K562 (cell line): Measurements from ENCODE around the gene RIC3. TPM values are rescaled to one million over a fixed set of nuclear protein-coding genes. Genes with fewer than 3 reads are reported as not detected.
A peak's percentile ranks its signal among the peaks of the same experiment; 100 is the strongest.

Experiments used
- ATAC-seq: fragments of 200-7000 bp; cut with Tn5 transposase; 3 replicates; pipeline ENCODE4 v1.9.1; 2020; ENCODE audit warnings: moderate library complexity
- Bru-seq: library from RNA; stranded (reverse); fragments of 400-500 nt; gene quantifications from one replicate; lab custom pipeline; 2021; lab: Mats Ljungman, UMichigan
- BruChase-seq, 2 experiments: library from RNA; stranded (reverse); fragments of 400-500 nt; gene quantifications; one replicate each; lab custom pipeline; 2021; lab: Mats Ljungman, UMichigan
- BruUV-seq: library from RNA; stranded (reverse); fragments of 400-500 nt; replicated peaks from 2 replicates; lab custom pipeline; 2021; lab: Mats Ljungman, UMichigan
- CTCF ChIA-PET: fragments of 300-600 bp; formaldehyde crosslinking; extraction: SDS; loops from one replicate; lab custom pipeline; 2021; ENCODE audit warnings: low intra/inter-chr PET ratio; lab: Yijun Ruan, JAX
- POLR2A ChIA-PET: fragments of 300-600, 350-650 bp; sonication (Branson Sonifier 250); formaldehyde crosslinking; extraction: SDS; loops from one replicate; lab custom pipeline; 2021; ENCODE audit warnings: antibody characterized with exemption, inconsistent platforms; lab: Yijun Ruan, JAX
- DNase-seq, 4 experiments: peaks; one replicate each; pipeline versions ENCODE4 v3.0.0 to v3.0.0-alpha.2; 2011 to 2018; ENCODE audit warnings: low spot score in 3 of 4, mixed read lengths in 3 of 4; ENCODE audit errors: extremely low read depth in 1 of 4
- FAIRE-seq: peaks from 2 replicates; lab custom pipeline; 2011; peaks lifted over from hg19 to GRCh38; lab: Jason Lieb, UNC
- H2AFZ ChIP-seq: 2 replicates; pipeline ENCODE4 v1.6.0; 2011; ENCODE audit warnings: low read depth, low read length, control low read depth, inconsistent platforms
- H3K27ac ChIP-seq: fragments of 200-600 bp; 3 replicates; pipeline ENCODE4 v1.8.0; 2011; ENCODE audit warnings: low read depth, mild to moderate bottlenecking, control low read depth, inconsistent platforms, low read length, moderate library complexity, mixed read lengths; ENCODE audit errors: extremely low read depth
- H3K27me3 ChIP-seq, 2 experiments: fragments of 300-600 bp in 1 of 2; 2 replicates in 1 of 2; 3 replicates in 1 of 2; pipeline versions ENCODE4 v1.6.0 to v1.8.0; 2011; ENCODE audit warnings: inconsistent platforms in 2 of 2, low read length in 2 of 2, mild to moderate bottlenecking in 1 of 2, mixed read lengths in 1 of 2, moderate library complexity in 1 of 2; ENCODE audit not compliant: control insufficient read depth in 2 of 2, insufficient read depth in 2 of 2
- H3K36me3 ChIP-seq: fragments of 300-600 bp; 3 replicates; pipeline ENCODE4 v1.8.0; 2011; ENCODE audit warnings: mild to moderate bottlenecking, low read length, inconsistent platforms; ENCODE audit not compliant: control insufficient read depth, insufficient read depth
- H3K4me1 ChIP-seq, 2 experiments: fragments of 200-600 bp in 1 of 2; replicated peaks in 1 of 2; 2 replicates in 1 of 2; 3 replicates in 1 of 2; pipeline versions ENCODE4 v1.5.1 to v1.8.0; 2011; ENCODE audit warnings: inconsistent platforms in 2 of 2, low read length in 2 of 2, mild to moderate bottlenecking in 1 of 2, mixed read lengths in 1 of 2, moderate library complexity in 1 of 2; ENCODE audit not compliant: control insufficient read depth in 2 of 2, insufficient read depth in 2 of 2
- H3K4me2 ChIP-seq: 2 replicates; pipeline ENCODE4 v1.6.1; 2011; ENCODE audit warnings: low read length, control low read depth, inconsistent platforms, mixed read lengths; ENCODE audit not compliant: insufficient read depth
- H3K4me3 ChIP-seq: fragments of 200-600 bp; sonication (generic), shearing (Covaris generic); 2 replicates; pipeline ENCODE4 v1.5.1; 2016; ENCODE audit warnings: control low read depth, inconsistent platforms
- H3K79me2 ChIP-seq: fragments of 200-600 bp; 3 replicates; pipeline ENCODE4 v1.8.0; 2011; ENCODE audit warnings: low read length, inconsistent platforms; ENCODE audit not compliant: control insufficient read depth, insufficient read depth
- H3K9ac ChIP-seq, 2 experiments: 2 replicates each; pipeline versions ENCODE4 v1.6.0 to v1.6.1; 2011; ENCODE audit warnings: low read depth in 2 of 2, low read length in 2 of 2, control low read depth in 1 of 2, inconsistent platforms in 1 of 2, mild to moderate bottlenecking in 1 of 2, mixed read lengths in 1 of 2; ENCODE audit not compliant: insufficient read depth in 1 of 2
- H3K9me1 ChIP-seq: one replicate; pipeline ENCODE4 v1.6.0; 2011; ENCODE audit warnings: inconsistent platforms, mild to moderate bottlenecking, low read length, moderate library complexity; ENCODE audit not compliant: control insufficient read depth, insufficient read depth
- H3K9me3 ChIP-seq: replicated peaks from 2 replicates; pipeline ENCODE4 v1.5.1; 2011; ENCODE audit warnings: low read depth, low read length, inconsistent platforms; ENCODE audit not compliant: control insufficient read depth, insufficient read depth
- H4K20me1 ChIP-seq: replicated peaks from 2 replicates; pipeline ENCODE4 v1.6.1; 2011; ENCODE audit warnings: low read length, inconsistent platforms, mixed read lengths; ENCODE audit not compliant: control insufficient read depth, insufficient read depth
- ZEB2 ChIP-seq: fragments of 450-650 bp; IDR thresholded peaks from 2 replicates; pipeline ENCODE4 v1.6.1; 2016
- WGBS: fragments of 100-300 bp; shearing (Covaris generic); methylation state at CpG from one replicate; pipeline ENCODE4 v1.1.6; 2016; ENCODE audit warnings: low coverage, mixed read lengths; ENCODE audit not compliant: insufficient coverage; ENCODE audit errors: missing lambda C conversion rate; 5-methylcytosine and 5-hydroxymethylcytosine counted together
- in situ Hi-C: fragments of 300-500 bp; cut with MboI; formaldehyde crosslinking; loops from 4 replicates; pipeline ENCODE4 v1.15.0; 2018; ENCODE audit warnings: inconsistent platforms, mixed read lengths
- intact Hi-C: fragments of 100-400 bp; cut with micrococcal nuclease; formaldehyde crosslinking; loops from 2 replicates; pipeline ENCODE4 v1.14.2; 2022
- long read RNA-seq, 3 experiments: library from polyadenylated mRNA in 2 of 3; library from RNA in 1 of 3; unstranded in 2 of 3; stranded (forward) in 1 of 3; transcript quantifications; one replicate each; pipeline ENCODE4 v2.0.0, GENCODE V29; 2019 to 2022
- polyA minus RNA-seq, 3 experiments: library from RNA; depleted of rRNA, polyadenylated mRNA; stranded (reverse); fragments of >200 nt; gene quantifications; 2 replicates each; pipeline ENCODE4 v1.2.3, GENCODE V29; 2011
- polyA plus RNA-seq, 8 experiments: library from polyadenylated mRNA; depleted of rRNA in 4 of 8; stranded (reverse) in 5 of 8; unstranded in 3 of 8; fragments of >200 nt; fragmentation: Nextera tagmentation in 2 of 8; fragmentation: Illumina TruSeq in 1 of 8; extraction: Ambion mirVana in 2 of 8; extraction: Trizol in 1 of 8; gene quantifications; 2 replicates each; pipeline versions ENCODE4 v1.2.1 to v1.2.3, GENCODE V29; 2011 to 2014; ENCODE audit warnings: inconsistent platforms in 1 of 8, missing spikeins in 1 of 8
- total RNA-seq, 7 experiments: library from RNA; depleted of rRNA in 6 of 7; stranded (reverse); fragments of >200 nt in 6 of 7; fragmentation: Illumina TruSeq in 2 of 7; extraction: Trizol in 2 of 7; gene quantifications; 2 replicates each; pipeline versions ENCODE4 v1.2.1 to v1.2.3, GENCODE V29; 2011 to 2021; ENCODE audit warnings: low replicate concordance in 1 of 7

RIC3 gene, protein sequence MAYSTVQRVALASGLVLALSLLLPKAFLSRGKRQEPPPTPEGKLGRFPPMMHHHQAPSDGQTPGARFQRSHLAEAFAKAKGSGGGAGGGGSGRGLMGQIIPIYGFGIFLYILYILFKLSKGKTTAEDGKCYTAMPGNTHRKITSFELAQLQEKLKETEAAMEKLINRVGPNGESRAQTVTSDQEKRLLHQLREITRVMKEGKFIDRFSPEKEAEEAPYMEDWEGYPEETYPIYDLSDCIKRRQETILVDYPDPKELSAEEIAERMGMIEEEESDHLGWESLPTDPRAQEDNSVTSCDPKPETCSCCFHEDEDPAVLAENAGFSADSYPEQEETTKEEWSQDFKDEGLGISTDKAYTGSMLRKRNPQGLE
- total RNA-seq (2011; cell fraction: chromatin; rRNA removed; ENCODE audit: low replicate concordance): not detected in 2 replicates
- total RNA-seq (2011; cell fraction: nucleolus; rRNA removed): not detected in 2 replicates
- not detected in 2 replicates for total RNA-seq (2011; cell fraction: nucleoplasm; rRNA removed)
- total RNA-seq (2014; rRNA removed) (not detected in 2 replicates), total RNA-seq (2014; rRNA removed; fragmentation: Illumina TruSeq; extraction: Trizol) (0.29 TPM in 1 of 2 replicates, not detected in the other), total RNA-seq (2015; rRNA removed; fragmentation: Illumina TruSeq; extraction: Trizol) (not detected in 2 replicates), total RNA-seq (2021) (0.11 and 0.16 TPM in 2 replicates), polyA plus RNA-seq (2011; rRNA removed) (0.03 TPM in 2 replicates), polyA plus RNA-seq (2014; fragmentation: Illumina TruSeq; extraction: Trizol) (not detected in 2 replicates), polyA plus RNA-seq (2014; fragmentation: Nextera tagmentation; extraction: Ambion mirVana) (under 1 TPM; 0.03 to 0.14 TPM), polyA plus RNA-seq (2014; rRNA removed) (0.05 and 0.07 TPM in 2 replicates), polyA minus RNA-seq (2011; rRNA and poly(A)+ RNA removed) (not detected in 2 replicates), Bru-seq, nascent RNA (percentile 11 among the genes with signal in this experiment), BruChase-seq, experiment 1, labeled RNA remaining after a 2-hour chase (percentile 17 among the genes with signal in this experiment), BruChase-seq, experiment 2, labeled RNA remaining after a 6-hour chase (percentile 17 among the genes with signal in this experiment)
- polyA plus RNA-seq (2011; cell fraction: cytosol; rRNA removed): not detected in 2 replicates
- polyA plus RNA-seq (2011; cell fraction: nucleus; rRNA removed): 0.14 TPM in 1 of 2 replicates, not detected in the other
- 0.05 and 0.33 TPM in 2 replicates for polyA plus RNA-seq (2012)
- polyA minus RNA-seq (2011; cell fraction: cytosol; rRNA and poly(A)+ RNA removed): not detected in 2 replicates
- not detected in 2 replicates for polyA minus RNA-seq (2011; cell fraction: nucleus; rRNA and poly(A)+ RNA removed)
- long read RNA-seq, experiment 1: 0 reads
- long read RNA-seq, experiment 2, partial matches to known transcripts: 0 of 1 reads
- long read RNA-seq, experiment 2, other reads (novel, unspliced or antisense): 1 of 1 reads
- long read RNA-seq, experiment 3: 0 reads

DNA sequence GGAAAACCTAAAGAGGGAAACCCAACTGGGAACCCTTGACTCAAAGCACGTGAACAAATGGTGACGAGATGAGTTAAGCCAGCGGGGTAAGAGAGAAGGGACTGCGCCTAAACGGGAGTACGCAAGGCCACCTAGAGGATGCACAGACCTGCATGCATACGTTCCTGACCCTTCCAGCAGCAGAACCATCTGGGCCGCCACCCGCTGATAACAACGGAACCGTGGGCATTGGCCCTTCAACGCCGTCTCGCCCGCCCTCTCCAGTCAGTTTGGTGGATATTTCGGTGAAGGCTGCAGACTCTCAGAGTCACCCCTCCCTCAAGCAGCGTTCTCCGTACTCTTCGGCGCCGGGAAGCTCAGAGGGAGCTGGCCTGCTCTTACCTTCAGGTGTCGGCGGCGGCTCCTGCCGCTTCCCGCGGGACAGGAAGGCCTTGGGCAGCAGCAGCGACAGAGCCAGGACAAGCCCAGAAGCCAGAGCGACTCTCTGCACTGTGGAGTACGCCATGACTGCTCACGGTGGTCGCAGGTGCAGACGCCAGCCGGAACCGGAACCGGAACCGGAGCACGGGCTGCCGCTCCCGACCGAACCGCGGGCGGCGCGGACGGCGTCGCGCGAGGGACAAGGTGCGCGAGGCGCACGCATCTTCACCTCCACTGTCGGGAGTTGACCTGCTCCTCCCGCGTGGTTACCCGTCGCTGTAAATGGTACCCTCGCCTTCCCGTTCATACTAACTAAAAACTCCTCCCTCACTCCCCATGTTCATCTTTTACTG lies at the start of gene RIC3:
Gene RIC3 (minus strand): TSS at position 541 of the 773 bp plus-strand sequence. CDS start 36 bp downstream, at position 505.
- in situ Hi-C loops (no loop called here), intact Hi-C loops (no loop called here)
- no peak for TF ChIP-seq ZEB2
- H3K27ac ChIP-seq: no peak within 1 kb of the TSS
- no peak for DNase-seq
- ChIA-PET CTCF (no interaction called here), POLR2A (no interaction called here)
- H3K79me2 ChIP-seq: no peaks in the 10 kb centered on the region
- no TSS peak for BruUV-seq
- no peaks in the 10 kb centered on the region for H3K9me1 ChIP-seq
- peak within 1 kb of the TSS; percentile 11; the same call in 1 of the 2 replicates for H3K4me2 ChIP-seq
- H3K27me3 ChIP-seq: peaks cover 14 to 20% of the 10 kb centered on the region in 2 experiments
- H2AFZ ChIP-seq: no peak within 1 kb of the TSS
- WGBS: 5% methylated on average over 60 of the region's 62 CpGs
- H3K9me3 ChIP-seq: no peaks in the 10 kb centered on the region
- ATAC-seq: no peak
- H3K4me3 ChIP-seq: no peak within 1 kb of the TSS
- H3K36me3 ChIP-seq: no peaks in the 10 kb centered on the region
- FAIRE-seq: no peak
- no peak within 1 kb of the TSS for H3K9ac ChIP-seq
- peaks cover 0 to 6% of the 10 kb centered on the region in 2 experiments; a peak in 1 of 5 replicates for H3K4me1 ChIP-seq
- H4K20me1 ChIP-seq: no peaks in the 10 kb centered on the region
